Natural killer cell (primary cell): Measurements from ENCODE around the gene FAM131B. TPM values are rescaled to one million over a fixed set of nuclear protein-coding genes. Genes with fewer than 3 reads are reported as not detected.
A peak's percentile ranks its signal among the peaks of the same experiment; 100 is the strongest.

Experiments used
- ATAC-seq, 3 donors: fragments of 150-1000 bp in 2 of 3; fragments of 200-7000 bp in 1 of 3; cut with Tn5 transposase; 1 replicate in 1 of 3; 2 replicates in 2 of 3; pipeline ENCODE4 v1.10.0; 2021; ENCODE audit warnings: mild to moderate bottlenecking in 2 of 3, moderate library complexity in 2 of 3
- DNase-seq, 2 donors: peaks; one replicate each; pipeline versions ENCODE4 v3.0.0 to v3.0.0-alpha.2; 2013 to 2021; ENCODE audit warnings: mixed read lengths in 1 of 2
- H3K27ac ChIP-seq: one replicate; pipeline ENCODE4 v1.5.1; 2013; ENCODE audit warnings: mild to moderate bottlenecking, low read length
- H3K27me3 ChIP-seq: one replicate; pipeline ENCODE4 v1.6.1; 2013; ENCODE audit warnings: low read length; ENCODE audit not compliant: control insufficient read depth, insufficient read depth
- H3K36me3 ChIP-seq: one replicate; pipeline ENCODE4 v1.6.1; 2013; ENCODE audit warnings: low read length; ENCODE audit not compliant: control insufficient read depth, insufficient read depth
- H3K4me1 ChIP-seq: one replicate; pipeline ENCODE4 v1.6.1; 2013; ENCODE audit warnings: low read length; ENCODE audit not compliant: control insufficient read depth, insufficient read depth
- H3K4me3 ChIP-seq: one replicate; pipeline ENCODE4 v1.5.1; 2013; ENCODE audit warnings: low read length
- H3K9me3 ChIP-seq: one replicate; pipeline ENCODE4 v1.6.1; 2013; ENCODE audit warnings: low read length; ENCODE audit not compliant: control insufficient read depth, insufficient read depth
- H3K27ac Mint-ChIP-seq, 2 donors: one replicate each; pipeline ENCODE4 v1.8.0; 2022; ENCODE audit warnings: mild to moderate bottlenecking in 2 of 2, mixed read lengths in 2 of 2, moderate library complexity in 1 of 2
- H3K27me3 Mint-ChIP-seq, 2 donors: one replicate each; pipeline ENCODE4 v1.8.0; 2022; ENCODE audit warnings: low read depth in 2 of 2, mixed read lengths in 2 of 2
- H3K36me3 Mint-ChIP-seq: one replicate; pipeline ENCODE4 v1.8.0; 2022; ENCODE audit warnings: mixed read lengths
- H3K4me1 Mint-ChIP-seq, 2 donors: one replicate each; pipeline ENCODE4 v1.8.0; 2022; ENCODE audit warnings: mixed read lengths in 2 of 2
- H3K4me3 Mint-ChIP-seq: one replicate; pipeline ENCODE4 v1.8.0; 2022; ENCODE audit warnings: mild to moderate bottlenecking, moderate library complexity, mixed read lengths
- H3K9me3 Mint-ChIP-seq, 2 donors: one replicate each; pipeline ENCODE4 v1.8.0; 2022; ENCODE audit warnings: mixed read lengths in 2 of 2
- CTCF ChIP-seq: fragments of 200-600 bp; IDR thresholded peaks from one replicate; pipeline ENCODE4 v1.8.0; 2022; ENCODE audit warnings: antibody characterized with exemption
- WGBS: methylation state at CpG from one replicate; pipeline ENCODE4 v1.1.7; 2013; ENCODE audit warnings: missing lambda C conversion rate; ENCODE audit not compliant: insufficient coverage; 5-methylcytosine and 5-hydroxymethylcytosine counted together
- intact Hi-C: fragments of 100-400 bp; cut with micrococcal nuclease; formaldehyde crosslinking; loops from one replicate; pipeline ENCODE4 v1.14.2; 2022
- total RNA-seq, 4 donors: library from RNA; stranded (reverse); fragments of 120-200 nt in 1 of 4; gene quantifications; one replicate each; pipeline versions ENCODE4 v1.2.3 to v1.2.4, GENCODE V29; 2013 to 2022

FAM131B gene
- total RNA-seq, 3 donors from 2014 or later (not counting 1 experiment from before 2014, with no cell fraction given): 2.3 to 2.8 (median 2.5) TPM

GRCh38 chr7:143395187-143396149, 33.0 kb upstream of the FAM131B start:
- no peaks in the 10 kb centered on the region for H3K9me3 ChIP-seq
- peaks cover 15% of the 10 kb centered on the region for H3K4me1 ChIP-seq
- WGBS: 55% methylated on average over 21 of the region's 21 CpGs
- no peak overlapping the region for H3K27ac ChIP-seq
- Mint-ChIP-seq H3K36me3 (no peaks in the 10 kb centered on the region), H3K4me3 (no peak overlapping the region), H3K4me1 (peaks cover 11 to 19% of the 10 kb centered on the region in 2 donors), H3K9me3 (no peaks in the 10 kb centered on the region), H3K27me3 (no peaks in the 10 kb centered on the region), H3K27ac (peak overlapping the region in 1 of 2 donors; percentile 15)
- TF ChIP-seq CTCF: no peak
- no peak overlapping the region for H3K4me3 ChIP-seq
- ATAC-seq (peak in 2 of 3 donors; percentile 62 to 69), DNase-seq (peak in 1 of 2 donors; percentile 21)
- H3K36me3 ChIP-seq: peaks cover 15% of the 10 kb centered on the region
- intact Hi-C loops: no loop called here
- H3K27me3 ChIP-seq: no peaks in the 10 kb centered on the region

- 65% methylated on average over 6 of the region's 6 CpGs for WGBS
- peak overlapping the region in 1 of 2 donors; percentile 15 for H3K27ac Mint-ChIP-seq
- Histone ChIP-seq H3K36me3 (peaks cover 22% of the 10 kb centered on the region), H3K27me3 (no peaks in the 10 kb centered on the region), H3K4me3 (no peak overlapping the region), H3K4me1 (peaks cover 15% of the 10 kb centered on the region), H3K27ac (no peak overlapping the region), H3K9me3 (no peaks in the 10 kb centered on the region)
- no peak for ATAC-seq
- H3K36me3 Mint-ChIP-seq: no peaks in the 10 kb centered on the region
- TF ChIP-seq CTCF: no peak
- no peaks in the 10 kb centered on the region for H3K9me3 Mint-ChIP-seq
- H3K4me3 Mint-ChIP-seq: no peak overlapping the region
- no peaks in the 10 kb centered on the region for H3K27me3 Mint-ChIP-seq
- intact Hi-C loops: no loop called here
- peaks cover 11 to 23% of the 10 kb centered on the region in 2 donors for H3K4me1 Mint-ChIP-seq
- no peak for DNase-seq
Observed at GRCh38 chr7:143394777-143395176, 32.3 kb upstream of the FAM131B start.

DNA sequence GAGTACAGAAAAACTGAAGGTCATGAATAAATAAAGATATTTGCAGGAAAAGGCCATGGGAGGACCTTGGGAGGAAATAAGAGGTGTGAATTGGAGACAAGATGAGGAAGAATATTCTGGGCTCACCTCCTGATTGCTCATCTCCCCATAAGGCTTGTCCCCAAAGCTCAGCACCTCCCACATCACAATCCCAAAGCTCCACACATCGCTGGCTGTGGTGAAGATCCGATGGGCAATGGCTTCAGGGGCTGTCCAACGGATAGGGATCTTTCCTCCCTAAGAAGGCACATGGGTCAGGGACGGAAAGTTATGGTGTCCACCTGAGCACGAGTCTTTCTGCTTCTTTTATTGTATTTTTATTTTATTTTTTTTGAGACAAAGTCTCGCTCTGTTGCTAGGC, 31.6 kb upstream of the FAM131B start:
- Mint-ChIP-seq H3K4me1 (peaks cover 11 to 24% of the 10 kb centered on the region in 2 donors), H3K27ac (no peak overlapping the region), H3K4me3 (no peak overlapping the region), H3K27me3 (no peaks in the 10 kb centered on the region), H3K9me3 (no peaks in the 10 kb centered on the region), H3K36me3 (no peaks in the 10 kb centered on the region)
- H3K36me3 ChIP-seq: peaks cover 29% of the 10 kb centered on the region
- no peaks in the 10 kb centered on the region for H3K27me3 ChIP-seq
- WGBS: 90% methylated on average over 5 of the region's 6 CpGs
- no peak overlapping the region for H3K27ac ChIP-seq
- H3K4me3 ChIP-seq: no peak overlapping the region
- H3K4me1 ChIP-seq: peaks cover 15% of the 10 kb centered on the region
- no peak for TF ChIP-seq CTCF
- intact Hi-C loops: no loop called here
- no peak for DNase-seq
- ATAC-seq: no peak
- H3K9me3 ChIP-seq: no peaks in the 10 kb centered on the region
